ENCODE results near the gene RNF149.

DNA sequence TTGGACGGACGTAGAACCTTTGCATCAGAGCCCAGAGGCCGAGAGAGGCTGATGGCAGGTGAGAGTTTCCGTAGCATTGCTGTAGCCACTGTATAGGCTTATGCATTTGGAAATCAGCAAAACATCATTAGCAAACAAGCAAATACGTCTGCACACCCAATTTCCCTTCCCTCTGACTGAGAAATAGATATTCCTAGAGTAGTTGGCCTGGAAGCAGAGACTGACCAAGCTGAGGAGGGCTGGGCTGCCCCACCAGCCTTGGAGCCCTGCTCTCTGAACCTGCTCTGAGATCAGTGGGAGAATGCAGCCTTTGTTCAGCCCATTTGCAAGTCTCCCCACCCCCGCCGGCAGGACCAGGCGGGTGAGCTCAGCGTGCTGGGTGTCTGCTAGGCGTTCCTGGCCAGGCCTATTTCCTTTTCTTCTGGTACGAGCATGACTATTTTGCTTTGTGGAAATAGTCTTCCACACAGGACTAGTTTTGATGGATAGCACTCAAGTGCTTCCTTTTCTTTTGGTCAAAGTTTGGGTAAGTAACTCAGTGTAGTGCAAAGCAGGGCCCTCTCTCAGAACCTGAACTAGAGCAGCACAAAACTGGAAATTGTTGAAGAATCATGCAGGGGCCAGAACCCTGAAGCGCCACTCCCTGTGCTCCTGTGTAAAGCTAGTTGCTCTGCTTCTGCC is 21.9 kb upstream of the RNF149 start:
- TF ChIP-seq POLR2AphosphoS5 (IDR thresholded peaks at IDR 0.05; ENCODE audit: low read depth, low read length) (no peak), TAF1 (IDR thresholded peaks at IDR 0.05; ENCODE audit: low read depth, low read length) (no peak), POLR2A (IDR thresholded peaks at IDR 0.05; ENCODE audit: low read depth, low read length) (no peak), POU2F2 (IDR thresholded peaks at IDR 0.05; ENCODE audit: low read depth, low read length) (no peak), PAX5 (IDR thresholded peaks at IDR 0.05; ENCODE audit: insufficient read depth, low read length, severe bottlenecking) (no peak), SPI1 (IDR thresholded peaks at IDR 0.05; ENCODE audit: low read depth, low read length) (no peak)
